Small intestine (tissue), 7 donors: ENCODE data around the gene PDCD10. TPM values are rescaled to one million over a fixed set of nuclear protein-coding genes. Genes with fewer than 3 reads are reported as not detected.

Experiments
- DNase-seq, 2 donors: peaks; one replicate each; pipeline versions ENCODE4 v3.0.0 to v3.0.0-alpha.2; 2013
- FAIRE-seq: peaks from 2 replicates; lab custom pipeline; 2012; peaks lifted over from hg19 to GRCh38; lab: Jason Lieb, UNC
- H3K27ac ChIP-seq, 3 donors: one replicate each; pipeline ENCODE4 v1.5.1; 2013; ENCODE audit warnings: low read length in 2 of 3, mild to moderate bottlenecking in 2 of 3, control low read depth in 1 of 3, inconsistent platforms in 1 of 3, low read depth in 1 of 3, moderate library complexity in 1 of 3
- H3K27me3 ChIP-seq, 3 donors: one replicate each; pipeline ENCODE4 v1.6.1; 2013; ENCODE audit warnings: low read length in 3 of 3, inconsistent platforms in 1 of 3; ENCODE audit not compliant: control insufficient read depth in 3 of 3, insufficient read depth in 3 of 3
- H3K36me3 ChIP-seq, 3 donors: one replicate each; pipeline ENCODE4 v1.6.1; 2013; ENCODE audit warnings: low read length in 3 of 3, inconsistent platforms in 1 of 3, low read depth in 1 of 3, mild to moderate bottlenecking in 1 of 3, moderate library complexity in 1 of 3; ENCODE audit not compliant: control insufficient read depth in 3 of 3, insufficient read depth in 2 of 3
- H3K4me1 ChIP-seq, 3 donors: one replicate each; pipeline ENCODE4 v1.6.1; 2013; ENCODE audit warnings: low read length in 2 of 3, inconsistent platforms in 1 of 3, low read depth in 1 of 3, mild to moderate bottlenecking in 1 of 3, moderate library complexity in 1 of 3; ENCODE audit not compliant: control insufficient read depth in 3 of 3, insufficient read depth in 2 of 3
- H3K4me3 ChIP-seq, 3 donors: one replicate each; pipeline ENCODE4 v1.5.1; 2013; ENCODE audit warnings: low read length in 3 of 3, control low read depth in 1 of 3, inconsistent platforms in 1 of 3, low read depth in 1 of 3, mild to moderate bottlenecking in 1 of 3, moderate library complexity in 1 of 3
- H3K9me3 ChIP-seq, 2 donors: one replicate each; pipeline ENCODE4 v1.6.1; 2013; ENCODE audit warnings: low read depth in 1 of 2, low read length in 1 of 2; ENCODE audit not compliant: control insufficient read depth in 2 of 2, insufficient read depth in 1 of 2
- WGBS, 3 donors: extraction: QIAGEN DNeasy Blood & Tissue Kit; methylation state at CpG; one replicate each; pipeline ENCODE4 v1.1.7; 2013; 5-methylcytosine and 5-hydroxymethylcytosine counted together
- polyA plus RNA-seq, 4 donors: library from polyadenylated mRNA; stranded (reverse) in 3 of 4; unstranded in 1 of 4; fragments of 200-250 nt in 3 of 4; fragments of 120-200 nt in 1 of 4; gene quantifications; one replicate each; pipeline versions ENCODE4 v1.2.1 to v1.2.3, GENCODE V29; 2013
- donor health status: healthy with polysubstance abuse.
- donor health status: control.
- donor health status: control.
- donor health status: Bipolar disorder and iron deficiency.
- donor health status: healthy.

Gene PDCD10
- polyA plus RNA-seq, 4 donors = 49.5 to 96.2 (median 79.4) TPM

- H3K27me3 ChIP-seq = no peaks in the 10 kb centered on the region
- no peaks in the 10 kb centered on the region for H3K4me1 ChIP-seq
- no peak overlapping the region for H3K27ac ChIP-seq
- H3K4me3 ChIP-seq = no peak overlapping the region
- FAIRE-seq = no peak
- 46 to 57% (median 48%) methylated on average over 2 of the region's 2 CpGs for WGBS, 3 donors
- H3K36me3 ChIP-seq = no peaks in the 10 kb centered on the region
- no peak for DNase-seq
- H3K9me3 ChIP-seq = peaks cover 0 to 10% of the 10 kb centered on the region in 2 donors
Observed at GRCh38 chr3:167762296-167762695, 27.6 kb upstream of the PDCD10 start.

GRCh38 chr3:167761302-167761701, 26.6 kb upstream of the PDCD10 start:
- Histone ChIP-seq H3K4me1 (no peaks in the 10 kb centered on the region), H3K27ac (no peak overlapping the region), H3K27me3 (no peaks in the 10 kb centered on the region), H3K9me3 (peaks cover 0 to 8% of the 10 kb centered on the region in 2 donors), H3K36me3 (no peaks in the 10 kb centered on the region), H3K4me3 (no peak overlapping the region)
- DNase-seq (no peak), FAIRE-seq (no peak)
- 70 to 81% (median 79%) methylated on average over 1 of the region's 1 CpG for WGBS, 3 donors

GRCh38 chr3:167754049-167754448, 19.4 kb upstream of the PDCD10 start:
- Histone ChIP-seq H3K9me3 (no peaks in the 10 kb centered on the region), H3K36me3 (no peaks in the 10 kb centered on the region), H3K4me3 (no peak overlapping the region), H3K27me3 (no peaks in the 10 kb centered on the region), H3K4me1 (no peaks in the 10 kb centered on the region), H3K27ac (no peak overlapping the region)
- DNase-seq (no peak), FAIRE-seq (no peak)

- Histone ChIP-seq H3K27me3 (no peaks in the 10 kb centered on the region), H3K4me3 (no peak overlapping the region), H3K4me1 (no peaks in the 10 kb centered on the region), H3K27ac (no peak overlapping the region), H3K36me3 (no peaks in the 10 kb centered on the region), H3K9me3 (no peaks in the 10 kb centered on the region)
- FAIRE-seq = no peak
- DNase-seq = peak in 1 of 2 donors; percentile 50
- 2 to 26% (median 21%) methylated on average over 3 of the region's 3 CpGs for WGBS, 3 donors
Observed at GRCh38 chr3:167750272-167750971, 15.7 kb upstream of the PDCD10 start.

- no peaks in the 10 kb centered on the region for H3K9me3 ChIP-seq
Observed at GRCh38 chr3:167749728-167750127, 15.0 kb upstream of the PDCD10 start.

GRCh38 chr3:167749209-167749608, 14.5 kb upstream of the PDCD10 start:
- no peaks in the 10 kb centered on the region for H3K4me1 ChIP-seq
- no peaks in the 10 kb centered on the region for H3K27me3 ChIP-seq
- FAIRE-seq (no peak), DNase-seq (no peak)
- no peaks in the 10 kb centered on the region for H3K9me3 ChIP-seq
- no peaks in the 10 kb centered on the region for H3K36me3 ChIP-seq
- H3K4me3 ChIP-seq = no peak overlapping the region
- H3K27ac ChIP-seq = no peak overlapping the region

More at GRCh38 chr3:167749728-167750127, 15.0 kb upstream of the PDCD10 start:
- H3K4me1 ChIP-seq = no peaks in the 10 kb centered on the region
- WGBS, 3 donors = 92 to 99% (median 95%) methylated on average over 2 of the region's 2 CpGs
- DNase-seq (no peak), FAIRE-seq (no peak)
- H3K27ac ChIP-seq = no peak overlapping the region
- H3K4me3 ChIP-seq = no peak overlapping the region
- no peaks in the 10 kb centered on the region for H3K36me3 ChIP-seq
- H3K27me3 ChIP-seq = no peaks in the 10 kb centered on the region

- no peak for FAIRE-seq
Observed at GRCh38 chr3:167743799-167744198, 9.1 kb upstream of the PDCD10 start.

GRCh38 chr3:167742338-167742737, 7.6 kb upstream of the PDCD10 start:
- DNase-seq = no peak
- Histone ChIP-seq H3K9me3 (no peaks in the 10 kb centered on the region), H3K27me3 (no peaks in the 10 kb centered on the region), H3K36me3 (no peaks in the 10 kb centered on the region), H3K4me1 (peaks cover 0 to 2% (median 0%) of the 10 kb centered on the region in 3 donors), H3K4me3 (no peak overlapping the region), H3K27ac (no peak overlapping the region)
- WGBS, 3 donors = 90 to 100% (median 96%) methylated on average over 2 of the region's 2 CpGs
- no peak for FAIRE-seq

More at GRCh38 chr3:167743799-167744198, 9.1 kb upstream of the PDCD10 start:
- Histone ChIP-seq H3K36me3 (no peaks in the 10 kb centered on the region), H3K27me3 (no peaks in the 10 kb centered on the region), H3K27ac (no peak overlapping the region), H3K4me3 (no peak overlapping the region), H3K4me1 (peaks cover 0 to 2% (median 0%) of the 10 kb centered on the region in 3 donors), H3K9me3 (no peaks in the 10 kb centered on the region)
- DNase-seq = no peak
- WGBS, 3 donors = 72 to 93% (median 81%) methylated on average over 2 of the region's 2 CpGs
